Stimulated activated CD8-positive, alpha-beta memory T cell treated with anti-CD3 and anti-CD28 coated beads, Interleukin-15, amount 100 ng/mL, for 24 hours (primary cell): ENCODE results near the gene ISYNA1.

Experiments
- DNase-seq: peaks from one replicate; pipeline ENCODE4 v3.0.0-alpha.2; 2020; ENCODE audit warnings: low read depth

ISYNA1 gene

DNA sequence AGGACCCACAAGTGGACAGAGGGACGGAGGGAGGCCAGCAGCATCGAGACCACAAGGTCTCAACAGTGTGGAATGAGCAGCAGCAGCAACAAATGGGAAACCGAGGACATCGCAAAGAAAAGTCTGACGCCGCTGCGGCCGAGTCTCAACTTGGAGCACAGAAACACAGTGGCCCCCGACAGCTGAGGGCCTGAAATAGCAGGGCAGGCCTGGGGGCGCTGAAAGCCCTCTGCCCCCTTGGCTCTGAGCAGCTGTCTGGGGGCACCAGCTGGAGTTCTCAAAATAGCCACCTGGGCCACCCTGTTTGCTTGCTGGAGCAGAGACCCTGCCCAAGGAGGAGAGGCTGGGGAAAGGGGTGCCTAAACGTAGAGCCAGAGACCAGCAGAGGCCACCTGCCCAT, 5.9 kb upstream of the ISYNA1 start:
- DNase-seq = no peak

- DNase-seq = no peak
Measured at GRCh38 chr19:18443406-18443805, 5.5 kb upstream of the ISYNA1 start.

DNA sequence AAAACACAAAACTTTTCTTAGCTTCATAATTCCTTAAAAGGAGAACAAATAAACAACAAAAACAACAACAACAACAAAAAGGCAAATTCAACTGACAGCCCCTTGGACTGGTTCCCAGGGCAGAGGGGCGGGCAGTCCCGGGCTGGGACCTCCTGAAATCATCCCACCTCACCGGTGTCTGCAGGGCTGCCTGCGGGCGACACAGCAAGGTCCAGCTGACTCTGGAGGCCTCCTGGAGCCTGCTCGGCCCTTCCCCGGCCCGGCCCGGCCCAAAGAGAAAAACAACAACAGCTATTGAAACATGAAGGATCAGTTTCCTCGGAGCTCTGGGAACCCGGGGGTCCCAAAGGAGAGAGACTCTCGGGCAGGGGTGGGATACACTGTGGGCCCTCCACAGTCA, 5.0 kb upstream of the ISYNA1 start:
- DNase-seq = no peak

- no peak for DNase-seq
Measured at GRCh38 chr19:18441804-18442788, 4.2 kb upstream of the ISYNA1 start.

GRCh38 chr19:18440936-18441803, 3.2 kb upstream of the ISYNA1 start:
- no peak for DNase-seq

- DNase-seq = no peak
Measured at GRCh38 chr19:18440415-18440877, 2.5 kb upstream of the ISYNA1 start.

GRCh38 chr19:18439910-18440237, 1.9 kb upstream of the ISYNA1 start:
- no peak for DNase-seq

- DNase-seq = no peak
Measured at GRCh38 chr19:18439025-18439909, 1.3 kb upstream of the ISYNA1 start.

- no peak for DNase-seq
Measured at GRCh38 chr19:18438331-18439024, 545 bp upstream of the ISYNA1 start.

GRCh38 chr19:18436671-18437490, 1.1 kb downstream of the ISYNA1 start:
- no peak for DNase-seq

- DNase-seq = no peak
Measured at GRCh38 chr19:18435842-18436670, 1.9 kb downstream of the ISYNA1 start.

DNA sequence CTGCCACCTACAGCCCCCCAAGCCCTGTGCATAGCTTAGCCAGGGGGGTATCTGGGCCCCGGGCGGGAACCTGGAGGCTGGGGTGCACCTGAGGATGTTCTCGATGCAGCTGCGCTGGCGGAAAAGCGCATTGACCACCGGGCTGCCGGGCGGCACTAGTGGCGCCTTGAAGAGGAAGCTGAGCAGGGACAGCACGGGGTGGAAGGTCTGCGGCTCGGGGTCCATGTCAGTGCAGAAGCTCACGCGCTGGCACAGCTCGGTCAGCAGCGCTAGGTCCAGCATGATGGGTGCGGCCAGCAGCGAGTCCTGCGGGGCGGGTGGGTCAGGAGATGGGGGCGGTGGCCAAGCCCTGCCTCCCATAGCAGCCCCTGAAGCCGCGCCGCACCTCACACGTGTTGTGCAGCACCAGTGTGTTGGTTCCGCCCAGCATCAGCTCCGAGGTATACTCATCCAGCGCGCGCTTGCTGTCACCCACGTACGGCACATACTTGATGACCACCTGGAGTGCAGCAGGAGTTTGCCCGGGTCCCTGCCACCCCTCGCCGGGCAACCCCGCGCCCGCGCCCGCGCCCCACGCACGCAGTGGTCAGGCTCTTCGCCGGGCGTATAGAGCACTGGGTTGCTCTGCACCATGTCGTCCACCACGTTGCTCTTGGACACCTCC, 2.6 kb downstream of the ISYNA1 start:
- no peak for DNase-seq

- DNase-seq = no peak
Measured at GRCh38 chr19:18434411-18435175, 3.3 kb downstream of the ISYNA1 start.

GRCh38 chr19:18433735-18434398, 4.1 kb downstream of the ISYNA1 start:
- no peak for DNase-seq

- no peak for DNase-seq
Measured at GRCh38 chr19:18433015-18433691, 4.8 kb downstream of the ISYNA1 start.

DNA sequence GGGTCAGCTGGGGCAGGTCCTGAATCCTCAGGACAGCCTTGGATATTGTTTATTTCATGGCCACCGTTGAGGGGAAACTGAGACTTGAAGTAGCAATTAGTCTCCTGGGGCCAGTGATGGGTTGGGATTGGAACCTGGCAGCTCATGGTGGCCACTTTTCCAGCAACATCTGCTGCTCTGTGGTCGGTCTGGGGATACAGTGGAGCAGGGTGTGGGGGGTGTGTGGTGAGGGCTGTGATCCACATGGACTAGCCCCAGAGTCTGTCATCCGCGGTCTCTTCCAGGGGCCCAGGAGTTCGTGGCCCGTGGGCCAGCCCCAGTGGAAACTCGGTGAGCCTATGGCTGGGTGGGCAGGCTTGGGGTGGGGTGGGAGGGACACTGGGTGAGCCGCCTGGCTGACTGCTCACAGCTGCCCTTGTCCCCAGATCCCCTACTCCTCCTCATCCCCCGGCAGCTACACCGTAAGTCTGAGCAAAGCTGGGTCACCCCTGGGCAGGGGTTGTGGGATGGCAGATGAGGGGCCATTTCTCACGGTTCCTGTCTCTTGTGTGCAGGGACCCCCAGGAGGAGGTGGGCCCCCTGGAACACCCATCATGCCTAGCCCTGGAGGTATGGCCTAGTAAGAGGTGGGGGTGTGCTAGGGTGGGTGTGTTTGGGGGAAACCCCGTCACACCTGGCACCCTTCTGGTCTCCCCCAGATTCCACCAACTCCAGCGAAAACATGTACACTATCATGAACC, 5.5 kb downstream of the ISYNA1 start:
- DNase-seq = no peak
